CD14-positive monocyte (primary cell): ENCODE results near the gene DNAJC19. TPM values are rescaled to one million over a fixed set of nuclear protein-coding genes. Genes with fewer than 3 reads are reported as not detected.
A peak's percentile ranks its signal among the peaks of the same experiment; 100 is the strongest.

Experiments
- DNase-seq, 3 donors: peaks; one replicate each; pipeline ENCODE4 v3.0.0-alpha.2; 2011 to 2022
- H2AFZ ChIP-seq: 2 replicates; pipeline ENCODE4 v1.6.0; 2012; ENCODE audit warnings: mild to moderate bottlenecking, low read depth, low read length, inconsistent platforms; ENCODE audit not compliant: insufficient read depth, poor library complexity, severe bottlenecking
- H3K27ac ChIP-seq, 2 donors: 1 replicate in 1 of 2; 2 replicates in 1 of 2; pipeline ENCODE4 v1.5.1; 2012 to 2013; ENCODE audit warnings: low read length in 2 of 2, control low read depth in 1 of 2, inconsistent platforms in 1 of 2, low read depth in 1 of 2, mild to moderate bottlenecking in 1 of 2
- H3K27me3 ChIP-seq, 2 donors: one replicate each; pipeline versions ENCODE4 v1.6.0 to v1.6.1; 2011 to 2013; ENCODE audit warnings: low read length in 2 of 2; ENCODE audit not compliant: control insufficient read depth in 2 of 2, insufficient read depth in 2 of 2
- H3K36me3 ChIP-seq, 2 donors: replicated peaks in 1 of 2; 1 replicate in 1 of 2; 2 replicates in 1 of 2; pipeline versions ENCODE4 v1.5.1 to v1.6.1; 2012 to 2013; ENCODE audit warnings: low read length in 2 of 2, control low read depth in 1 of 2, inconsistent platforms in 1 of 2, mild to moderate bottlenecking in 1 of 2; ENCODE audit not compliant: insufficient read depth in 2 of 2, control insufficient read depth in 1 of 2
- H3K4me1 ChIP-seq, 2 donors: 1 replicate in 1 of 2; 2 replicates in 1 of 2; pipeline versions ENCODE4 v1.5.1 to v1.6.1; 2012 to 2013; ENCODE audit warnings: low read length in 2 of 2, control low read depth in 1 of 2, inconsistent platforms in 1 of 2, mild to moderate bottlenecking in 1 of 2, moderate library complexity in 1 of 2; ENCODE audit not compliant: insufficient read depth in 2 of 2, control insufficient read depth in 1 of 2
- H3K4me2 ChIP-seq: replicated peaks from 2 replicates; pipeline ENCODE3; 2012; ENCODE audit warnings: low read length, moderate library complexity, mild to moderate bottlenecking; ENCODE audit not compliant: poor library complexity, severe bottlenecking; ENCODE audit errors: extremely low read depth
- H3K4me3 ChIP-seq, 3 experiments: fragments of 200-600 bp in 1 of 3; sonication (generic) in 1 of 3; replicated peaks in 1 of 3; 1 replicate in 2 of 3; 2 replicates in 1 of 3; pipeline ENCODE4 v1.5.1; 2011 to 2013; ENCODE audit warnings: low read length in 3 of 3, mild to moderate bottlenecking in 3 of 3, control low read depth in 2 of 3, low read depth in 2 of 3, inconsistent platforms in 1 of 3, moderate library complexity in 1 of 3
- H3K79me2 ChIP-seq: 2 replicates; pipeline ENCODE4 v1.6.0; 2012; ENCODE audit warnings: mild to moderate bottlenecking, control low read depth, inconsistent platforms, low read length, moderate library complexity; ENCODE audit not compliant: insufficient read depth
- H3K9ac ChIP-seq: 2 replicates; pipeline ENCODE4 v1.6.0; 2017; ENCODE audit warnings: low read length, mild to moderate bottlenecking; ENCODE audit not compliant: insufficient read depth, poor library complexity, severe bottlenecking
- H3K9me3 ChIP-seq, 2 donors: replicated peaks in 1 of 2; 1 replicate in 1 of 2; 2 replicates in 1 of 2; pipeline versions ENCODE4 v1.5.1 to v1.6.1; 2012 to 2013; ENCODE audit warnings: low read length in 2 of 2, control low read depth in 1 of 2; ENCODE audit not compliant: control insufficient read depth in 1 of 2, insufficient read depth in 1 of 2
- H4K20me1 ChIP-seq: 2 replicates; pipeline ENCODE4 v1.6.0; 2012; ENCODE audit warnings: mild to moderate bottlenecking, low read length, control low read depth, moderate library complexity; ENCODE audit not compliant: insufficient read depth
- H3K27ac Mint-ChIP-seq, 7 donors: one replicate each; pipeline ENCODE4 v1.8.0; 2020; ENCODE audit warnings: mild to moderate bottlenecking in 7 of 7, mixed read lengths in 7 of 7, moderate library complexity in 6 of 7, inconsistent platforms in 2 of 7
- H3K27me3 Mint-ChIP-seq, 3 donors: one replicate each; pipeline ENCODE4 v1.8.0; 2021 to 2022; ENCODE audit warnings: low read depth in 3 of 3, mild to moderate bottlenecking in 3 of 3, mixed read lengths in 3 of 3, moderate library complexity in 3 of 3, inconsistent platforms in 1 of 3
- H3K36me3 Mint-ChIP-seq, 2 donors: one replicate each; pipeline ENCODE4 v1.8.0; 2020; ENCODE audit warnings: mixed read lengths in 2 of 2, inconsistent platforms in 1 of 2, mild to moderate bottlenecking in 1 of 2
- H3K4me1 Mint-ChIP-seq: one replicate; pipeline ENCODE4 v1.8.0; 2020; ENCODE audit warnings: mild to moderate bottlenecking, mixed read lengths
- H3K4me3 Mint-ChIP-seq, 2 donors: one replicate each; pipeline ENCODE4 v1.8.0; 2020; ENCODE audit warnings: mild to moderate bottlenecking in 2 of 2, mixed read lengths in 2 of 2, moderate library complexity in 1 of 2
- H3K9me3 Mint-ChIP-seq, 7 donors: one replicate each; pipeline ENCODE4 v1.8.0; 2020 to 2022; ENCODE audit warnings: mixed read lengths in 7 of 7, mild to moderate bottlenecking in 6 of 7, moderate library complexity in 6 of 7, inconsistent platforms in 2 of 7
- CTCF ChIP-seq: fragments of 200-600 bp; IDR thresholded peaks from one replicate; pipeline ENCODE4 v1.8.0; 2022; ENCODE audit warnings: antibody characterized with exemption, mild to moderate bottlenecking
- WGBS: methylation state at CpG from one replicate; pipeline ENCODE4 v1.1.5; 2013; ENCODE audit warnings: missing lambda C conversion rate; ENCODE audit not compliant: insufficient coverage; 5-methylcytosine and 5-hydroxymethylcytosine counted together
- intact Hi-C, 2 donors: fragments of 100-400 bp; cut with micrococcal nuclease; formaldehyde crosslinking; loops; one replicate each; pipeline versions ENCODE4 v1.15.0 to v1.15.1; 2023
- polyA plus RNA-seq, 3 donors: library from polyadenylated mRNA; depleted of rRNA in 1 of 3; unstranded in 2 of 3; stranded (reverse) in 1 of 3; fragments of 300-500 nt in 2 of 3; fragments of >200 nt in 1 of 3; fragmentation: Illumina TruSeq in 2 of 3; gene quantifications; 1 replicate in 2 of 3; 2 replicates in 1 of 3; pipeline ENCODE4 v1.2.3, GENCODE V29; 2012 to 2021

Gene DNAJC19
- polyA plus RNA-seq, 3 donors = 10.7 to 44.7 (median 44.0) TPM

DNA sequence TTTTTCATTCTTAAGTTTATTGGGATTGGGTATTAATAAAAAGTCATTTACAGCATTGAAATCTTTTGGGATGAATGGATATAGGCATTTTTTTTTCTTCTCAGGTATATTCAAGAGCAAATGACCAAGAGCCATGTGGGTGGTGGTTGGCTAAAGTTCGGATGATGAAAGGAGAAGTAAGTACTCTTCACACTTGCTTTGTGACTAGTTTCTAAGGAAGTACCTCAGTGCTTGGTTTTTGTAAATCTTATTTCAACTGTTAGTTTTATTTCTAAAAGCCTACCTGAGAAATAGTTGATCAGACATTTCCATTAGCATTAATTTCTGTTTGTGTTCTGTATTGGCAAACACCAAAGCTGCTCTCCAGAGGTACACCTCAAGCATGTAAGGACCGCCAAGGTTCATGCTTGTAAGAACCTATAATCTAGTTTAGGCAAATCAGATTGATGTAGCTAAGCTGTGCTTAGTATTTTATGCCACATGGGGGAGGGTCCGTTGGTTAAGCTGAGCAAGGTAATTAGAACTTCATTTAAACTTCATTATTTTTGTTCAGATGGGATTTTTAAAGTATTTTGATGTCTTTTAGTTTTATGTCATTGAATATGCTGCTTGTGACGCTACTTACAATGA is 41.7 kb downstream of the DNAJC19 start:
- H4K20me1 ChIP-seq = peaks cover 22% of the 10 kb centered on the region
- H3K79me2 ChIP-seq = peaks cover 32% of the 10 kb centered on the region
- TF ChIP-seq CTCF = no peak
- Mint-ChIP-seq H3K36me3 (peaks cover 64 to 81% of the 10 kb centered on the region in 2 donors), H3K4me1 (peaks cover 3% of the 10 kb centered on the region), H3K27me3 (no peaks in the 10 kb centered on the region), H3K27ac (no peak overlapping the region), H3K4me3 (no peak overlapping the region), H3K9me3 (no peaks in the 10 kb centered on the region)
- H3K9me3 ChIP-seq = no peaks in the 10 kb centered on the region
- H2AFZ ChIP-seq = no peak overlapping the region
- peak in 1 of 3 donors; percentile 3 for DNase-seq
- WGBS = no CpG with 5 or more reads among the region's 4 CpGs
- H3K36me3 ChIP-seq = peaks cover 70 to 97% of the 10 kb centered on the region in 2 donors
- H3K4me3 ChIP-seq = no peak overlapping the region
- no peaks in the 10 kb centered on the region for H3K27me3 ChIP-seq
- no peak overlapping the region for H3K4me2 ChIP-seq
- no peak overlapping the region for H3K27ac ChIP-seq
- H3K9ac ChIP-seq = no peak overlapping the region
- intact Hi-C loops = no loop called here
- peaks cover 0 to 3% of the 10 kb centered on the region in 2 donors for H3K4me1 ChIP-seq

DNA sequence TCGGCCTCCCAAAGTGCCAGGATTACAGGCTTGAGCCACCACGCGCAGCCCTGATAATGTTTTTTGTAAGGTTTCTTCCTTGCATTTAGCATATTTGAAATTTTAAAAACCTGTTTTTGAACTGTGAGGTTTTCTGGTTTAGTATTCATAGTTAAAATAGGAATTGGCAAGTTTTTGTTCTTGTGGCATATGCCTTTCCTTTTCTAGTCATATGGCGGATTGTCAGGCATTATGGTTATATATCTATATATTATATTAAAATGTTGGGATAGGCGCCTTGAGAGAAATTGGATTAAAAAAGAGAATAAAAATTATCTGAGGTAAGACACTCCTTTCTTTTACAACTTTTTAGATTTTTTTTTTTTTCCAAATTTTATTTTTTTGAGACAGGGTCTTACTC is 48.7 kb downstream of the DNAJC19 start:
- Histone ChIP-seq H3K79me2 (peaks cover 91% of the 10 kb centered on the region), H4K20me1 (peaks cover 45% of the 10 kb centered on the region), H3K9me3 (no peaks in the 10 kb centered on the region), H3K4me2 (no peak overlapping the region), H3K4me1 (no peaks in the 10 kb centered on the region), H3K27me3 (no peaks in the 10 kb centered on the region), H3K36me3 (peaks cover 46 to 81% of the 10 kb centered on the region in 2 donors), H3K9ac (no peak overlapping the region), H3K4me3 (no peak overlapping the region), H2AFZ (no peak overlapping the region), H3K27ac (no peak overlapping the region)
- no peaks in the 10 kb centered on the region for H3K9me3 Mint-ChIP-seq
- H3K4me1 Mint-ChIP-seq = no peaks in the 10 kb centered on the region
- no peak overlapping the region for H3K27ac Mint-ChIP-seq
- 100% methylated on average over 3 of the region's 5 CpGs for WGBS
- TF ChIP-seq CTCF = no peak
- no peaks in the 10 kb centered on the region for H3K27me3 Mint-ChIP-seq
- H3K36me3 Mint-ChIP-seq = peaks cover 51 to 78% of the 10 kb centered on the region in 2 donors
- no peak for DNase-seq
- no peak overlapping the region for H3K4me3 Mint-ChIP-seq
- intact Hi-C loops = no loop called here
